GM10847 (cell line): Measurements from ENCODE around the gene IKZF5.
A peak's percentile ranks its signal among the peaks of the same experiment; 100 is the strongest.

Source experiments
- POLR2A ChIP-seq: IDR thresholded peaks from 2 replicates; pipeline ENCODE4 v1.6.1; 2011; ENCODE audit not compliant: insufficient read length; ENCODE audit errors: extremely low read depth

IKZF5 gene

DNA sequence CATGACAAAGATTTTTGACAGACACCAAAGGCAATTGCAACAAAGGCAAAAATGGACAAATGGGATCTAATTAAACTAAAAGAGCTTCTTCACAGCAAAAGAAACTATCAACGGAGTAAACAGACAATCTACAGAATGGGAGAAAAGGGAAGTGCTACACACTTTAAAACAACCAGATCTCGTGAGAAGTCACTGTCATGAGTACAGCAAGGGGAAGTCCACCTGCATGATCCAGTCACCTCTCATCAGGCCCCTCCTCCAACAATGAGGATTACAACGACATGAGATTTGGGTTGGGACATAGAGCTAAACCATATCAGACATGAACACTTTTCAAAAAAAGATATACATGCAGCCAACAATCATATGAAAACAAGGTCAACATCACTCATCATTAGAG, 39.9 kb downstream of the IKZF5 start:
- TF ChIP-seq POLR2A = no peak

DNA sequence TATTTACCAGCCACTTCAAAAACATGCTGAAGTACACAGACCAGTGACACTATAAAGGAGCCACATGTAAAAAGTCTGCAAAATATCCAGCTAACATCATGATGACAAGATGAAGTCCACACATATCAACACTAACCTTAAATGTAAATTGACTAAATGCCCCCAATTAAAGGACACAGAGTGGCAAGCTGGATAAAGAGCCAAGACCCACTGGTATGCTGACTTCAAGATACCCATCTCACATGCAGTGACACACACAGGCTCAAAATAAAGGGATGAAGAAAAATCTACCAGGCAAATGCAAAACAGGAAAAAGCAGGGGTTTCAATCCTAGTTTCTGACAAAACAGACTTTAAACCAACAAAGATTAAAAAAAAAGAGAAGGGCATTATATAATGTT, 41.7 kb downstream of the IKZF5 start:
- no peak for TF ChIP-seq POLR2A

DNA sequence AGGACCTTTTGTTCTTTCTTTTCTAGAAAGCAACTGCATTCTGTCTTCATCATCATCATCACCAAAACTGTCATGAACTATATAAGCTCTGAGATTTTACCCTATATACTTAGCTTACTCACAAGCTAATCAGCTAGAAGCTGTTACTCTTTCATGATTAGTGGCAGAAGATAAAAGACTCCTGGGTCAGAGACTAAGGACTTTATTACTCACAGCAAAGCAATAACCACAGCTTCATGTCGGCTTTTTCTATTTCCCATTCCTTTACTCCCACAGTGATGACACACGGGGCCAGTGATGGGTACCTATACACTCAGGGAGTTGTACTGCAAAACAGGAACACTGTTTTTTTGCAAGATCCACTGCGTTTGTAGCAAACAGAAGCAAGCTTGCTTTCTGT, 46.2 kb downstream of the IKZF5 start:
- TF ChIP-seq POLR2A = no peak

DNA sequence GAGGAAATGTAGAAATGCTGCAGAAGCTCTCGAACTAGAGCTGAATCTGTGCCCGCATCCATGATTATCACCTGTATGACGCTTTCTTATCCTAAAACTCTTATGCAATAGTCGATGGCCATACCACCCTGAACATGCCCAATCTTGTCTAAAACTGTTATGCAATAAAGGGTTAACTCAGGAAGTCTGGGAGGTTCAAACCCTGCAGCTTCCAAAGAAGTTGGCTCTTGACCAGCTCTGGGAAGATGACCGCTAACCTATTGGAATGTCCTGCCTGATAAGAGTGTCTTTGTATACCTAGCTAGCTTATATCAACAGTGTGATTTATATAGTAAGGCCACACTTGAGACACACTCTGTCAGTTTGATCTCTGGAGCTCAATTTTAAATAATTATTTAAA, 51.1 kb downstream of the IKZF5 start:
- no peak for TF ChIP-seq POLR2A

DNA sequence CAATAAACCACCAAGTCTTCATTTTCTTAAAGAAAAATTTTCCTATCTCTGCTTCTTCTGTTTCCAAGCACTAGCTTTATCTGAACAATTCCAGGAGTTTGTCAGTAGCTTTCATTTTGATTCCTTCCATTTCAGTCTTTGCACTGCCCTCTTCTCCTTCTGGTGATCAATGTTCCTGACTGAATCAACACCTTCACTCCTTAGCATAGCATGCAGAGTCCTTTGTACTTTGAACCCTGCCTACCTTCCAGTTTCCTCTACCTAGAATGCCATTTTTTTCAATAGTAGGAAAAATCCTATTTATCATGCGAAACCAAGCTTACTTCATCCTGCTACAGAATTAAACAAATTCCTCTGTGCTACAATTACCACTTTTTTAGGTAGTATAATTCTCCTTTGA, 52.7 kb downstream of the IKZF5 start:
- TF ChIP-seq POLR2A = no peak

DNA sequence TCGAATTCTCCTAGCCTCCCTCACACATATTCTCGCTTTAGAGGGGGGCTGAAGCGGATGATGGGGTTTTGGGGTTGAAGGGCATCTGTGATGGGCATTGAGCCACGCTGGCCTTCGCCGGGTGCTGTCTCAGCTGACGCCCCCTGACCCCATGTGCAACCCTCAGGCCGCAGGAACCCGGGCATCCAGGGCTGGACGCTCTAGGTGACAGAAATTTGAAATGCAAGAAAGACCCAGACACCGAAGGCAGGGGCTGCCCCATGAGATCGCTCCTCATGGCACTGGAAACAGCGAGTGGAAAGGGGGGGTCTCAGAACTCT, 53.9 kb downstream of the IKZF5 start:
- TF ChIP-seq POLR2A = no peak

DNA sequence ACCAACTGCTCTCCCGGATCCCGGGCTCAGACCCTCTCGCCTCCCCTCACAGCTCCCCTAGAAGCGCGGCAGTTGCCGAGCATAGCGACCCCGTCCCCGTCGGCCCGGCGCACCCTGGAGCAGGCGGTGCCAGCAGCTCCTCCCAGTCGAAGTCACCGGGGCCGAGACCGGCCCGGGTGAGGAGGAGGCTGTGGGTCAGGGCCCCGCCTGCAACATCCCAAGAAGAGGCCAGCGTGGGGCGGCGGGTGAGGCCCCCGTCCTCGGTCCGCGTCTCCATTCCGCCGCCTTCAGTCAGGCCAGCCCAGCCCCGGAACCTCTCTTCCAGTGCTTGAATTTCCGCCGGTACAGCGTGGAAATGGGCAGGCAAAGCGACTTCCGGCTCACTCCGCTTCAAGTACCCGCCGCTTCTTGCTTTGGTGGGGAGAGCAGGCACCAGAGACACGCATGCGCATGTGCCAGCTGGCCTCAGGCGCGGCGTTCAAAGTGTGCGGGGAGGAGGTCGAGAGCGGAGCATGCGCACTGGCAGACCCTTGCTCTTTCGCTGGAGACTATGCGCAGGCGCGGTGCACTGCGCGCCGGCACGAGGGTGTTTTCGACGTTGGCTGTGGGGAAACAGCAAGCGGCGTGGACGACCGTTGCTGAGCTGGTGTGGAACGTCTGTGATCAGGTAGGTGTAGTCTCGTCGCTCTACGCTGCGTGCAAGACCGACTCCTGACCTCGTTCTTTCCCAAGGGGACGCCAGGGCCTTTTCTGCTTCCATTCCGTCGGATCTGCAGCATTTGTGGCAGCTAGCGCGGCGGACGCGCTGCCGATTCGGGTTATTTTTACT, 54.5 kb downstream of the IKZF5 start, which contains the start of gene C10orf88:
Gene C10orf88 (minus strand): TSS at position 326 of the 829 bp plus-strand sequence. CDS start 49 bp downstream, at position 277.
- peak; percentile 68 for TF ChIP-seq POLR2A

DNA sequence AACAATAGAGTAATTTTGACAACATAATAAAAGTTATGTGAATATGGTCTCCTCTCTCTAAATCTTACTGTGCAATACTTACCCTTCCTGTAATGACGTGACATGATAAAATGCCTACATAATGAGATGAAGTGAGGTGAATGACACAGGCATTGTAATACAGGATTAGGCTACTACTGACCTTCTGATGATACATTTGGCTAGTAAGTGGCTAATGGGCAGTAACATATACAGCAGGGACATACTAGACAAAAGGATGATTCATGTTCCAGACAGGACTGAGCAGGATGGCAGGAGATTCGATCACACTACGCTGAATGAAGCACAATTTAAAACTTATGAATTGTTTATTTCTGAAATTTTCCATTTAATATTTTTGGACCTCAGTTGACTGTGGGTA, 59.3 kb downstream of the IKZF5 start:
- TF ChIP-seq POLR2A = no peak
